ENCODE data around the gene MPRIP.

MPRIP gene

GRCh38 chr17:17180741-17181525, 138.7 kb downstream of the MPRIP start (continued):
- TF ChIP-seq KLF7 (tag by site-specific recombination; IDR thresholded peaks at IDR 0.05; ENCODE audit: borderline replicate concordance) = no peak
- no peak for TF ChIP-seq ZNF596 (tag by site-specific recombination; IDR thresholded peaks at IDR 0.05)
- no peak for TF ChIP-seq ZNF449 (tag by site-specific recombination; IDR thresholded peaks at IDR 0.05)
- TF ChIP-seq, protein P1, sequence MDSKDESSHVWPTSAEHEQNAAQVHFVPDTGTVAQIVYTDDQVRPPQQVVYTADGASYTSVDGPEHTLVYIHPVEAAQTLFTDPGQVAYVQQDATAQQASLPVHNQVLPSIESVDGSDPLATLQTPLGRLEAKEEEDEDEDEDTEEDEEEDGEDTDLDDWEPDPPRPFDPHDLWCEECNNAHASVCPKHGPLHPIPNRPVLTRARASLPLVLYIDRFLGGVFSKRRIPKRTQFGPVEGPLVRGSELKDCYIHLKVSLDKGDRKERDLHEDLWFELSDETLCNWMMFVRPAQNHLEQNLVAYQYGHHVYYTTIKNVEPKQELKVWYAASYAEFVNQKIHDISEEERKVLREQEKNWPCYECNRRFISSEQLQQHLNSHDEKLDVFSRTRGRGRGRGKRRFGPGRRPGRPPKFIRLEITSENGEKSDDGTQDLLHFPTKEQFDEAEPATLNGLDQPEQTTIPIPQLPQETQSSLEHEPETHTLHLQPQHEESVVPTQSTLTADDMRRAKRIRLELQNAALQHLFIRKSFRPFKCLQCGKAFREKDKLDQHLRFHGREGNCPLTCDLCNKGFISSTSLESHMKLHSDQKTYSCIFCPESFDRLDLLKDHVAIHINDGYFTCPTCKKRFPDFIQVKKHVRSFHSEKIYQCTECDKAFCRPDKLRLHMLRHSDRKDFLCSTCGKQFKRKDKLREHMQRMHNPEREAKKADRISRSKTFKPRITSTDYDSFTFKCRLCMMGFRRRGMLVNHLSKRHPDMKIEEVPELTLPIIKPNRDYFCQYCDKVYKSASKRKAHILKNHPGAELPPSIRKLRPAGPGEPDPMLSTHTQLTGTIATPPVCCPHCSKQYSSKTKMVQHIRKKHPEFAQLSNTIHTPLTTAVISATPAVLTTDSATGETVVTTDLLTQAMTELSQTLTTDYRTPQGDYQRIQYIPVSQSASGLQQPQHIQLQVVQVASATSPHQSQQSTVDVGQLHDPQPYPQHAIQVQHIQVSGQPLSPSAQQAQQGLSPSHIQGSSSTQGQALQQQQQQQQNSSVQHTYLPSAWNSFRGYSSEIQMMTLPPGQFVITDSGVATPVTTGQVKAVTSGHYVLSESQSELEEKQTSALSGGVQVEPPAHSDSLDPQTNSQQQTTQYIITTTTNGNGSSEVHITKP (tag by site-specific recombination; IDR thresholded peaks at IDR 0.05) = no peak
- no peak for TF ChIP-seq ZXDB (tag by site-specific recombination; IDR thresholded peaks at IDR 0.05)
- TF ChIP-seq ELK4 (IDR thresholded peaks at IDR 0.05; ENCODE audit: borderline replicate concordance, low read depth, low read length) = no peak
- TF ChIP-seq ZSCAN30 (tag by site-specific recombination; IDR thresholded peaks at IDR 0.05) = no peak
- TF ChIP-seq ZNF184 (tag by site-specific recombination; IDR thresholded peaks at IDR 0.05) = no peak
- TF ChIP-seq MYNN (tag by site-specific recombination; IDR thresholded peaks at IDR 0.05; ENCODE audit: borderline replicate concordance) = no peak
- no peak for TF ChIP-seq ZNF394 (tag by site-specific recombination; IDR thresholded peaks at IDR 0.05; ENCODE audit: borderline replicate concordance)
- TF ChIP-seq ZNF223 (tag by site-specific recombination; IDR thresholded peaks at IDR 0.05) = no peak
- TF ChIP-seq KLF17 (tag by site-specific recombination; IDR thresholded peaks at IDR 0.05) = no peak

GRCh38 chr17:17181666-17182597, 139.7 kb downstream of the MPRIP start:
- TF ChIP-seq EGR2 (tag by site-specific recombination; IDR thresholded peaks at IDR 0.05; ENCODE audit: low read depth) = peak; percentile 45; the same call in 1 of the 2 replicates
- TF ChIP-seq ZNF280D (tag by site-specific recombination; IDR thresholded peaks at IDR 0.05) = no peak
- TF ChIP-seq ZFHX2 (tag by site-specific recombination; conservative IDR thresholded peaks at IDR 0.05) = peak; percentile 80
- TF ChIP-seq HOXC10 (CRISPR knock-in tag; IDR thresholded peaks at IDR 0.05) = no peak
- TF ChIP-seq ZSCAN30 (tag by site-specific recombination; IDR thresholded peaks at IDR 0.05) = no peak
- Histone ChIP-seq H3K36me3 (ENCODE audit: control insufficient read depth in 2 of 2, insufficient read depth in 1 of 2, low read length in 2 of 2) (peaks cover 18 to 93% of the 10 kb centered on the region in 2 experiments), H3K4me3 (ENCODE audit: low read depth, low read length) (no peak overlapping the region), H3K9me3 (ENCODE audit: control insufficient read depth, insufficient read depth, low read depth, low read length) (no peaks in the 10 kb centered on the region), H3K4me1 (ENCODE audit: control insufficient read depth, insufficient read depth, low read length) (no peaks in the 10 kb centered on the region), H3K27ac (ENCODE audit: extremely low read depth, low read depth, low read length) (no peak overlapping the region)
- ChIA-PET POLR2A (no interaction called here), CTCF (interaction anchor here (0.5 to 0.9 kb wide), 3 partner anchors 18 to 264 kb away, joined by 3 to 4 read pairs (median 4); no protein-coding TSS in a partner anchor)
